ENCODE data around the gene ABCC4. TPM values are rescaled to one million over a fixed set of nuclear protein-coding genes. Genes with fewer than 3 reads are reported as not detected.

Gene ABCC4
- total and polyA plus RNA-seq, 9 donors = 1.9 to 4.9 (median 3.2) TPM

- Histone ChIP-seq H3K9me3 (replicated peaks; ENCODE audit: control insufficient read depth, low read depth, low read length) (no peaks in the 10 kb centered on the region), H3K27me3 (ENCODE audit: control insufficient read depth, insufficient read depth, low read length) (no peaks in the 10 kb centered on the region), H3K4me1 (ENCODE audit: control insufficient read depth, insufficient read depth, low read length) (no peaks in the 10 kb centered on the region), H3K4me3 (ENCODE audit: low read length) (no peak overlapping the region), H3K36me3 (ENCODE audit: control insufficient read depth, insufficient read depth, low read length) (no peaks in the 10 kb centered on the region), H3K27ac (ENCODE audit: low read length) (no peak overlapping the region)
- DNase-seq = no peak
- 81% methylated on average over 4 of the region's 4 CpGs for WGBS (ENCODE audit: insufficient coverage)
Measured at GRCh38 chr13:95222733-95223018, 78.6 kb downstream of the ABCC4 start.

GRCh38 chr13:95221971-95222732 is 79.1 kb downstream of the ABCC4 start:
- DNase-seq = no peak
- Histone ChIP-seq H3K4me1 (ENCODE audit: control insufficient read depth, insufficient read depth, low read length) (no peaks in the 10 kb centered on the region), H3K4me3 (ENCODE audit: low read length) (no peak overlapping the region), H3K36me3 (ENCODE audit: control insufficient read depth, insufficient read depth, low read length) (no peaks in the 10 kb centered on the region), H3K9me3 (replicated peaks; ENCODE audit: control insufficient read depth, low read depth, low read length) (no peaks in the 10 kb centered on the region), H3K27me3 (ENCODE audit: control insufficient read depth, insufficient read depth, low read length) (no peaks in the 10 kb centered on the region), H3K27ac (ENCODE audit: low read length) (no peak overlapping the region)
- 55% methylated on average over 2 of the region's 8 CpGs for WGBS (ENCODE audit: insufficient coverage)

- no peaks in the 10 kb centered on the region for H3K27me3 ChIP-seq (ENCODE audit: control insufficient read depth, insufficient read depth, low read length)
- WGBS (ENCODE audit: insufficient coverage) = no CpG with 5 or more reads among the region's 1 CpG
- no peaks in the 10 kb centered on the region for H3K36me3 ChIP-seq (ENCODE audit: control insufficient read depth, insufficient read depth, low read length)
- no peaks in the 10 kb centered on the region for H3K4me1 ChIP-seq (ENCODE audit: control insufficient read depth, insufficient read depth, low read length)
- DNase-seq = no peak
- H3K9me3 ChIP-seq (replicated peaks; ENCODE audit: control insufficient read depth, low read depth, low read length) = no peaks in the 10 kb centered on the region
- no peak overlapping the region for H3K27ac ChIP-seq (ENCODE audit: low read length)
- no peak overlapping the region for H3K4me3 ChIP-seq (ENCODE audit: low read length)
Measured at GRCh38 chr13:95220611-95221010, 80.6 kb downstream of the ABCC4 start.

GRCh38 chr13:95217920-95218830 is 83.1 kb downstream of the ABCC4 start:
- Histone ChIP-seq H3K9me3 (replicated peaks; ENCODE audit: control insufficient read depth, low read depth, low read length) (no peaks in the 10 kb centered on the region), H3K27ac (ENCODE audit: low read length) (no peak overlapping the region), H3K4me1 (ENCODE audit: control insufficient read depth, insufficient read depth, low read length) (no peaks in the 10 kb centered on the region), H3K4me3 (ENCODE audit: low read length) (no peak overlapping the region), H3K27me3 (ENCODE audit: control insufficient read depth, insufficient read depth, low read length) (no peaks in the 10 kb centered on the region), H3K36me3 (ENCODE audit: control insufficient read depth, insufficient read depth, low read length) (no peaks in the 10 kb centered on the region)
- 88% methylated on average over 2 of the region's 6 CpGs for WGBS (ENCODE audit: insufficient coverage)
- DNase-seq = no peak

- H3K27ac ChIP-seq (ENCODE audit: low read length) = no peak overlapping the region
- DNase-seq = no peak
- no peaks in the 10 kb centered on the region for H3K9me3 ChIP-seq (replicated peaks; ENCODE audit: control insufficient read depth, low read depth, low read length)
- WGBS (ENCODE audit: insufficient coverage) = no CpG with 5 or more reads among the region's 3 CpGs
- no peaks in the 10 kb centered on the region for H3K36me3 ChIP-seq (ENCODE audit: control insufficient read depth, insufficient read depth, low read length)
- H3K4me1 ChIP-seq (ENCODE audit: control insufficient read depth, insufficient read depth, low read length) = no peaks in the 10 kb centered on the region
- H3K27me3 ChIP-seq (ENCODE audit: control insufficient read depth, insufficient read depth, low read length) = no peaks in the 10 kb centered on the region
- no peak overlapping the region for H3K4me3 ChIP-seq (ENCODE audit: low read length)
Measured at GRCh38 chr13:95216182-95216581, 85.1 kb downstream of the ABCC4 start.

- Histone ChIP-seq H3K27me3 (ENCODE audit: control insufficient read depth, insufficient read depth, low read length) (no peaks in the 10 kb centered on the region), H3K36me3 (ENCODE audit: control insufficient read depth, insufficient read depth, low read length) (no peaks in the 10 kb centered on the region), H3K27ac (ENCODE audit: low read length) (no peak overlapping the region), H3K4me1 (ENCODE audit: control insufficient read depth, insufficient read depth, low read length) (no peaks in the 10 kb centered on the region), H3K9me3 (replicated peaks; ENCODE audit: control insufficient read depth, low read depth, low read length) (no peaks in the 10 kb centered on the region), H3K4me3 (ENCODE audit: low read length) (no peak overlapping the region)
- no peak for DNase-seq
- 54% methylated on average over 6 of the region's 11 CpGs for WGBS (ENCODE audit: insufficient coverage)
Measured at GRCh38 chr13:95212983-95213850, 88.0 kb downstream of the ABCC4 start.

GRCh38 chr13:95209109-95209508 is 92.1 kb downstream of the ABCC4 start:
- H3K36me3 ChIP-seq (ENCODE audit: control insufficient read depth, insufficient read depth, low read length) = no peaks in the 10 kb centered on the region
- no peak for DNase-seq
- WGBS (ENCODE audit: insufficient coverage) = no CpG with 5 or more reads among the region's 1 CpG
- H3K9me3 ChIP-seq (replicated peaks; ENCODE audit: control insufficient read depth, low read depth, low read length) = no peaks in the 10 kb centered on the region
- H3K27me3 ChIP-seq (ENCODE audit: control insufficient read depth, insufficient read depth, low read length) = no peaks in the 10 kb centered on the region
- no peak overlapping the region for H3K4me3 ChIP-seq (ENCODE audit: low read length)
- H3K4me1 ChIP-seq (ENCODE audit: control insufficient read depth, insufficient read depth, low read length) = no peaks in the 10 kb centered on the region
- no peak overlapping the region for H3K27ac ChIP-seq (ENCODE audit: low read length)

- Histone ChIP-seq H3K9me3 (replicated peaks; ENCODE audit: control insufficient read depth, low read depth, low read length) (no peaks in the 10 kb centered on the region), H3K27me3 (ENCODE audit: control insufficient read depth, insufficient read depth, low read length) (no peaks in the 10 kb centered on the region), H3K4me1 (ENCODE audit: control insufficient read depth, insufficient read depth, low read length) (no peaks in the 10 kb centered on the region), H3K4me3 (ENCODE audit: low read length) (no peak overlapping the region), H3K27ac (ENCODE audit: low read length) (no peak overlapping the region), H3K36me3 (ENCODE audit: control insufficient read depth, insufficient read depth, low read length) (no peaks in the 10 kb centered on the region)
- DNase-seq = no peak
- 60% methylated on average over 8 of the region's 12 CpGs for WGBS (ENCODE audit: insufficient coverage)
Measured at GRCh38 chr13:95207769-95208366, 93.4 kb downstream of the ABCC4 start.

GRCh38 chr13:95206116-95206515 is 95.1 kb downstream of the ABCC4 start:
- whole genome bisulfite sequencing (ENCODE audit: insufficient coverage) = no CpG with 5 or more reads among the region's 4 CpGs
- H3K9me3 ChIP-seq (replicated peaks; ENCODE audit: control insufficient read depth, low read depth, low read length) = no peaks in the 10 kb centered on the region
- no peak for DNase-seq
- no peak overlapping the region for H3K27ac ChIP-seq (ENCODE audit: low read length)
- no peaks in the 10 kb centered on the region for H3K36me3 ChIP-seq (ENCODE audit: control insufficient read depth, insufficient read depth, low read length)
- no peaks in the 10 kb centered on the region for H3K4me1 ChIP-seq (ENCODE audit: control insufficient read depth, insufficient read depth, low read length)
- no peak overlapping the region for H3K4me3 ChIP-seq (ENCODE audit: low read length)
- no peaks in the 10 kb centered on the region for H3K27me3 ChIP-seq (ENCODE audit: control insufficient read depth, insufficient read depth, low read length)

All from muscle of leg (tissue), 11 donors.